Astrocyte (in vitro differentiated cells and primary cell): Measurements from ENCODE around the gene FICD.

ENCODE experiments used
- CTCF ChIP-seq: IDR thresholded peaks from 2 replicates; pipeline ENCODE4 v1.5.1; 2011; ENCODE audit warnings: low read depth, mild to moderate bottlenecking, inconsistent platforms, low read length, moderate library complexity; ENCODE audit not compliant: insufficient read depth
- EZH2 ChIP-seq: IDR thresholded peaks from 2 replicates; pipeline ENCODE4 v1.6.1; 2012; ENCODE audit warnings: mild to moderate bottlenecking, low read length, inconsistent platforms; ENCODE audit not compliant: insufficient read depth

GRCh38 chr12:108516511-108517275 lies 1.6 kb downstream of the FICD start:
- peak; percentile 17 for TF ChIP-seq CTCF
- TF ChIP-seq EZH2, result no peak
